GM13977 (cell line): ENCODE measurements around the gene VWCE.

ENCODE experiments used
- DNase-seq: peaks from one replicate; pipeline ENCODE4 v3.0.0; 2012; ENCODE audit warnings: low spot score
- CTCF ChIP-seq: IDR thresholded peaks from 2 replicates; pipeline ENCODE4 v1.5.1; 2012; ENCODE audit warnings: mild to moderate bottlenecking, control low read depth; ENCODE audit not compliant: insufficient read depth; ENCODE audit errors: extremely low read depth, missing control alignments
- in situ Hi-C: fragments of 300-500 bp; cut with MboI; formaldehyde crosslinking; loops from one replicate; pipeline ENCODE4 v1.12.0; 2022; ENCODE audit warnings: low sequenced_read_pairs, low pct_unique_long_range_greater_than_20kb, mixed read lengths, inconsistent platforms; ENCODE audit not compliant: unreplicated experiment

VWCE gene

GRCh38 chr11:61307354-61307753 is 12.2 kb upstream of the VWCE start:
- no peak for DNase-seq
- in situ Hi-C loops, result no loop called here
- TF ChIP-seq CTCF, result no peak

- in situ Hi-C loops, result no loop called here
- no peak for DNase-seq
- no peak for TF ChIP-seq CTCF
These were observed 11.1 kb upstream of the VWCE start for GRCh38 chr11:61306221-61306620.

GRCh38 chr11:61305417-61305816 is 10.3 kb upstream of the VWCE start:
- in situ Hi-C loops, result no loop called here
- no peak for TF ChIP-seq CTCF
- DNase-seq, result no peak

- TF ChIP-seq CTCF, result no peak
- DNase-seq, result no peak
- in situ Hi-C loops, result no loop called here
These were observed 8.6 kb upstream of the VWCE start for GRCh38 chr11:61303725-61304124.

- TF ChIP-seq CTCF, result no peak
- DNase-seq, result no peak
- in situ Hi-C loops, result no loop called here
These were observed 7.4 kb upstream of the VWCE start for GRCh38 chr11:61302550-61302949.

GRCh38 chr11:61298663-61299244 is 3.6 kb upstream of the VWCE start:
- TF ChIP-seq CTCF, result no peak
- DNase-seq, result no peak
- in situ Hi-C loops, result no loop called here

- no peak for TF ChIP-seq CTCF
- no peak for DNase-seq
- in situ Hi-C loops, result no loop called here
These were observed 2.6 kb upstream of the VWCE start for GRCh38 chr11:61297746-61298145.
